ENCODE results near the gene OSR1.

- TF ChIP-seq CTCF (IDR thresholded peaks at IDR 0.05 in 8 of 11, conservative IDR thresholded peaks at IDR 0.05 in 3 of 11) (no peak), POLR2AphosphoS5 (IDR thresholded peaks at IDR 0.05) (no peak)
Observed at GRCh38 chr2:19352946-19353720, 5.3 kb downstream of the OSR1 start.

All from spleen (tissue), 7 donors.